IPS-18a (cell line): ENCODE measurements around the gene CETP.
"Not testable (repeated sequence)": the region's sequence is repeated elsewhere in the genome, so short reads cannot be mapped to it uniquely, and the experiment has no call there.

ENCODE experiments used
- H3K27ac ChIP-seq: one replicate; pipeline ENCODE4 v1.5.1; 2013; ENCODE audit warnings: low read length
- H3K27me3 ChIP-seq: one replicate; pipeline ENCODE4 v1.6.1; 2013; ENCODE audit warnings: mild to moderate bottlenecking, low read length; ENCODE audit not compliant: control insufficient read depth, insufficient read depth
- H3K36me3 ChIP-seq: one replicate; pipeline ENCODE4 v1.6.1; 2013; ENCODE audit warnings: low read depth, low read length; ENCODE audit not compliant: control insufficient read depth
- H3K4me1 ChIP-seq: one replicate; pipeline ENCODE4 v1.6.1; 2013; ENCODE audit warnings: low read depth, low read length; ENCODE audit not compliant: control insufficient read depth
- H3K4me3 ChIP-seq: one replicate; pipeline ENCODE4 v1.5.1; 2013; ENCODE audit warnings: low read length
- H3K9ac ChIP-seq: one replicate; pipeline ENCODE4 v1.6.1; 2013; ENCODE audit warnings: mild to moderate bottlenecking, low read length, moderate library complexity
- H3K9me3 ChIP-seq: one replicate; pipeline ENCODE4 v1.6.1; 2013; ENCODE audit warnings: low read depth, low read length; ENCODE audit not compliant: control insufficient read depth

Gene CETP

DNA sequence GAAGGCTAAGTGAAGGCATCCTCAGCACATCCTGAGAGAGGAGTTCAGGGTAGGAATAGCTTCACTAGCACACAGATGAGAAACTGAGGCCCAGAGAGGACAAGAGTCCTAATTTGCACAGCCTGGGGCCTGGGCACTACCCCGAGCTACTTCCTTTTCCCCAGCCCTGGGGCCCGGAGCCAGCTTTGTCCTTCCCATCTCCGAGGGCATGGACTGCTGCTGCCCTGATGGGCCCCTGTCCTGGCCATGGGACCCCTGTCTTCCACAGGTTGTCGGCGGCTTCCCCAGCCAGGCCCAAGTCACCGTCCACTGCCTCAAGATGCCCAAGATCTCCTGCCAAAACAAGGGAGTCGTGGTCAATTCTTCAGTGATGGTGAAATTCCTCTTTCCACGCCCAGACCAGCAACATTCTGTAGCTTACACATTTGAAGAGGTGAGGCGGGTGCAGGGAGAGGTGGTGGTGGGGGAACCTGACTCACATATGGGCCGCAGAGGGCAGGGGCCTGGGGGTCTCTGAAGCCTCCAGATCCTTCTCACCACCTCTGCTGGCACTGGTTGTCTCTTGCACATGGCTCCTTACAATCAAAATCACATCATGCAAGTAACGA, 16.2 kb downstream of the CETP start:
- Histone ChIP-seq H3K4me3 (no peak overlapping the region), H3K27me3 (no peaks in the 10 kb centered on the region), H3K9me3 (no peaks in the 10 kb centered on the region), H3K4me1 (no peaks in the 10 kb centered on the region), H3K9ac (no peak overlapping the region), H3K36me3 (no peaks in the 10 kb centered on the region), H3K27ac (no peak overlapping the region)

DNA sequence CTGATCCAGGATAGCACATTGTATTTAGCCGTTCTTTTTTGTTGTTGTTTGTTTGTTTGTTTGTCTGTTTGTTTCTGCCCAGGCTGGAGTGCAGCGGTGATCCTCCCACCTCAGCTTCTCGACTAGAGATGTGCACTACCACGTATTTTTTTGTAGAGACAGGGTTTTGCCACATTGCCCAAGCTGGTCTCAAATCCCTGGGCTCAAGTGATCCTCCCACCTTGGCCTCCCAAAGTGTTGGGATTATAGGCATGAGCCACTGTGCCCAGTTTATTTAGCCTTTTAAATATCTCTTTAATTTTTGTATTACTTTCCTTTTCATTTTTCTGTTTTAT, 18.4 kb downstream of the CETP start:
- Histone ChIP-seq H3K9me3 (no peaks in the 10 kb centered on the region), H3K36me3 (no peaks in the 10 kb centered on the region), H3K27me3 (no peaks in the 10 kb centered on the region), H3K9ac (no peak overlapping the region), H3K4me3 (no peak overlapping the region), H3K27ac (no peak overlapping the region), H3K4me1 (peaks cover 4% of the 10 kb centered on the region)

DNA sequence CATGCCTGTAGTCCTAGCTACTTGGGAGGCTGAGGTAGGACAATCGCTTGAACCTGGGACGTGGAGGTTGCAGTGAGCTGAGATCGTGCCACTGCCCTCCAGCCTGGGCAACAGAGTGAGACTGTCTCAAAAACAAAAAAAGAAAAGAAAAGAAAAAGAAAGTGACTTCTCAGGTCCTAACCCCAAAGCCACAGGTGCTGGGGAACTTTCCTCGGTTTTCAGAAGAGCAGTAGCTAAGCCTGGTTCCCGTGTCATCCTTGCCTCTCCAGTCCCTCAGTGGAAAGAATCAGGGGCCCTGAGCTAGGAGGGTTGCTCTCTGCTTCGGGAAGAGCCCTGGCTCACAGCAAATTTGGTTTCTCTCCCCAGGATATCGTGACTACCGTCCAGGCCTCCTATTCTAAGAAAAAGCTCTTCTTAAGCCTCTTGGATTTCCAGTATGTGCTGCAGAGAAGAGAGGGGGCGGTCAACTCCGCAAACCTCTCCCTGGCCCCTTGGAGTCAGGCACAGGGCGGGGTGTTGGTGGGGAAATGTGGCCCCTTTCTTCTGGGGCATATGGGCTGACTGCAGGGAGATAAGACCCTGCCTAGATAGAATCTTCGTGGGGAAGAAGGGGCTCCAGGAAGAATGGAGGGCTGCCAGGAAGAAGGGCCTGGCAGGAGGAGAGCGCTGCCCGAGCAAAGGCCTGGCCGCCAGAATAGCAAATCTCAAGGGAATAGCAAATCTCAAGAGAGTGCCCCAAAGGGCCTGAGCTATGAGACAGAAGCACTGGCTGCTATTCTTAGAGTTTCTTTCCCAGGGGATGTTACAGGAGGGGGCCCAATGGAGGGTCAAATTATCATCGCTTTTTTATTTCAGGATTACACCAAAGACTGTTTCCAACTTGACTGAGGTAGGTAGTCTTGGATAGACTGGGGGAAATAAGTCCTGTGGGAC, 19.3 kb downstream of the CETP start:
- Histone ChIP-seq H3K27ac (no peak overlapping the region), H3K9ac (no peak overlapping the region)

DNA sequence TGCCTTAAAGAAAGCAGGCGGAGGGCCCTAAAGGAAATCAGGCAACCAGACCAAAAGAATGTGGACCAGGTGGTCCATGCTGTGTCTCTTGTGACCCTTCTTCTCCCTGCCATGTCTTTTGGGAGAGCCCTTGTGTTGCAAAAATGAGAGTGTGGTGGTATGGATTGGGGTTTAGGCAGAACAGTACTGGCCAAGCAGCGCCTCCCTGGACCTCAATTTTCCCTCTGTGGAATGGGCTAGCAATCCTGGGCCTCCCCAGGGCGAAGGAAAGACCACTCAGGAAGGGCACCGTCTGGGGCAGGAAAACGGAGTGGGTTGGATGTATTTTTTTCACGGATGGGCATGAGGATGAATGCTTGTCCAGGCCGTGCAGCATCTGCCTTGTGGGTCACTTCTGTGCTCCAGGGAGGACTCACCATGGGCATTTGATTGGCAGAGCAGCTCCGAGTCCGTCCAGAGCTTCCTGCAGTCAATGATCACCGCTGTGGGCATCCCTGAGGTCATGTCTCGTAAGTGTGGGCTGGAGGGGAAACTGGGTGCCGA, 20.1 kb downstream of the CETP start:
- no peak overlapping the region for H3K9ac ChIP-seq
- no peak overlapping the region for H3K27ac ChIP-seq
- no peaks in the 10 kb centered on the region for H3K9me3 ChIP-seq
- peaks cover 4% of the 10 kb centered on the region for H3K4me1 ChIP-seq
- no peak overlapping the region for H3K4me3 ChIP-seq
- no peaks in the 10 kb centered on the region for H3K36me3 ChIP-seq
- H3K27me3 ChIP-seq, result no peaks in the 10 kb centered on the region

More for the DNA sequence above, 19.3 kb downstream of the CETP start:
- H3K36me3 ChIP-seq, result no peaks in the 10 kb centered on the region
- no peaks in the 10 kb centered on the region for H3K9me3 ChIP-seq
- peaks cover 4% of the 10 kb centered on the region for H3K4me1 ChIP-seq
- no peaks in the 10 kb centered on the region for H3K27me3 ChIP-seq
- no peak overlapping the region for H3K4me3 ChIP-seq

DNA sequence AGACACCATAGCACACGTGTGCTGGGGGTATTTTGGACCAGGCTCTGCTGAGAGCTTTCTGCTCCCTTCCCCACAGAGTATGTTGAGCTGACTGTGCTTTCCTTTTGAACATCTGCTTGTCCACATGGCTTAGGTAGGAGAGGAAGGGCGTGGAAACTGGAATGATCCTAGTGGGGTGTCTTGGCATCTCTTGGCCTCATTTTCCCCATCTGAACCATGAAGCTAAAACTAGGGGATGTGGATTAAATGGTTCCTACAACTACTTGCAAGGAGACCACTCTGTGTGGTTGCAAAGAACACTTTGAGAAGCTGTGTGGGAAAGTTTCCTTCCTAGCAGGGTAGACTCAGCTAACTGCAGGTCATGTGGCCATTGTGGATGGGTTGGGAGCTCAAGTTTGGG, 20.9 kb downstream of the CETP start:
- H3K9ac ChIP-seq, result no peak overlapping the region
- peaks cover 4% of the 10 kb centered on the region for H3K4me1 ChIP-seq
- H3K27me3 ChIP-seq, result peaks cover under 1% of the 10 kb centered on the region
- no peak overlapping the region for H3K4me3 ChIP-seq
- no peaks in the 10 kb centered on the region for H3K36me3 ChIP-seq
- H3K27ac ChIP-seq, result no peak overlapping the region
- no peaks in the 10 kb centered on the region for H3K9me3 ChIP-seq

DNA sequence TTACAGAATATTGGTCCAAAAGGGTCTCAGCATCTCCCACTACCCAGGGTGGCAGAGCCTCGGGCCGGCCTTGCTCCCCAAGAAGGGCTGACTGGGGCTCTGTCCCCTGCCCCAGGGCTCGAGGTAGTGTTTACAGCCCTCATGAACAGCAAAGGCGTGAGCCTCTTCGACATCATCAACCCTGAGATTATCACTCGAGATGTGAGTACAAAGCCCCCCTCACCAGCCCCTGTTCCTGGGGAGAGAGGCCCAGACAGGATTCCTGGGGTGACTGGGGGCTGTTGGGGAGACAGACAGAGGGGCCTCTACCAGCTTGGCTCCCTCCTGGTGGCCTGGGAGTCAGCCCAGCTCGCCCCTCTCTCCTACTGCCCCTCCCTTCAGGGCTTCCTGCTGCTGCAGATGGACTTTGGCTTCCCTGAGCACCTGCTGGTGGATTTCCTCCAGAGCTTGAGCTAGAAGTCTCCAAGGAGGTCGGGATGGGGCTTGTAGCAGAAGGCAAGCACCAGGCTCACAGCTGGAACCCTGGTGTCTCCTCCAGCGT, 21.5 kb downstream of the CETP start:
- Histone ChIP-seq H3K27me3 (peaks cover 6% of the 10 kb centered on the region), H3K4me3 (no peak overlapping the region), H3K9me3 (no peaks in the 10 kb centered on the region), H3K36me3 (no peaks in the 10 kb centered on the region), H3K9ac (no peak overlapping the region), H3K4me1 (peaks cover 4% of the 10 kb centered on the region), H3K27ac (no peak overlapping the region)

DNA sequence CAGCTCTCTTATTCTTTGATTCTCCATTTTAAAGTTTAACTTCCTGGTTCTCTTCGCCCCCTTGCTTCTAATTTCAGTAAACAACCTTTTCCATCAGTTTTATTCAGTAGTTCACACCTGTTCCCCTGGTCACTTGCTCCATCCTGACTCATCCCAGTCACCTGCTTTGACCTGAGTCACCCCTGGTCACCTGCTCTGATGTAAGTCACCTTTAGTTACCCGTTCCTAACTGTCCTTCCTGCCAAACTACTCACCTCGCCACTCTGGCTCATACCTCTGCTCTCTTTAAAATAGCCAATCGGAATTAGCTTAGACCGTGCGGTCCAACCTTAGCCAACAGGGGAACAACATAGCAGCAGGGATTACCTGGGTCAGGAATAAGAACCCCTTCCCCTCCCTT, 22.9 kb downstream of the CETP start:
- no peaks in the 10 kb centered on the region for H3K9me3 ChIP-seq
- no peak overlapping the region for H3K4me3 ChIP-seq
- H3K9ac ChIP-seq, result no peak overlapping the region
- no peaks in the 10 kb centered on the region for H3K36me3 ChIP-seq
- no peak overlapping the region for H3K27ac ChIP-seq
- H3K27me3 ChIP-seq, result peaks cover 20% of the 10 kb centered on the region
- H3K4me1 ChIP-seq, result peaks cover 4% of the 10 kb centered on the region

DNA sequence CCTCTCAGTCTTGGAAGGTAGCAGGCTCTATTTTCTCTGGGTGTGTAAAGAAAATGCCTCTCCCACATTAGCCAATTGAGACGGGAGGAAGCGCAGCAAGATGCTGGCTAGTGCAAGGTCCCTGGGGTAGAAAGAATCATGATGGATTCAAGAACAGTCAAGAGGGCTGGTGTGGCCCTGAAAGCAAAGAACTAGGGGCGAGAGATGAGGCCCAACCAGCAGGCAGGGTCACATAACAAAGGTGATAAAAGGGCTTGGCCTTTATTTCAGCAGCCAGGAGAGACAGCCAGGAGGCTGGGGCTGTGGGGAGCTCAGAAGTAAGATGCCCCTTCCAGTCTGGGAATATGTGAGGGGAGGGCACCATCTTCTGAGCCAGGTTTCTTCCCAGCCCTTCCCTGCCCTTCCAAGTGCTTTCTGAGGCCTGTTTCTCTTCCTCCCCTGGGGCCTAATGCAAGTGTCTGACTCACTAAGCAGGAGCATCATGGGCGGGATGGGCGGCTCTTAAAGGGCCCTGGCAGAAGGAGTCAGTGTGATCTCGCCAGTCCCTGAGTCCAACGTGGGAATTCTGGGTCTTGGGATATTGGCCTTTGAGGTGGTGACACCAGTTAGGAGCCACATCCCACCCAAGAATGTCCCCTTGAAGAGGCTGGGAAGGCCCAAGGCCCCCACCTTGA, 23.7 kb downstream of the CETP start:
- Histone ChIP-seq H3K4me3 (no peak overlapping the region), H3K27ac (no peak overlapping the region), H3K27me3 (peaks cover 28% of the 10 kb centered on the region), H3K4me1 (peaks cover 10% of the 10 kb centered on the region), H3K36me3 (no peaks in the 10 kb centered on the region), H3K9ac (no peak overlapping the region), H3K9me3 (no peaks in the 10 kb centered on the region)

DNA sequence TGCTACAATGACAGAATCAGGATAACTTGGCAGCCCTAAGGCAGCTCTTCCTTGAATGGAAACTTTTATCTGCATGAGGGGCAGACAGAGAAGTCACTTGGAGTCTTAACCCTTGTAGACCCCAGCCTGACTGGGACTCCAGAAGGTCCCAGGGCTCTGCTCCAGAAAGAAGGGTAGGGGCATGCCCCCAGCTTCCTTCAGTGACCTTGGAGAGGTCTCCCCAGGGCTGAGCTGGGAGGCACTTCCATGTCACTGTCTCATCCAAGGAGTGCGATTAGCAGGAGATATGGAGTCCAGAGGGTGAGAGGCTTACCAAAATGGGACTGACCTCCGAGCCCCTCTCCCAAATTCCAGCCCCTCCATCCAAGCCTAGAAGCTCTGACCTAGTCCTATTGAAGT, 24.2 kb downstream of the CETP start:
- Histone ChIP-seq H3K36me3 (no peaks in the 10 kb centered on the region), H3K9ac (no peak overlapping the region), H3K27ac (no peak overlapping the region), H3K9me3 (no peaks in the 10 kb centered on the region), H3K27me3 (peaks cover 33% of the 10 kb centered on the region), H3K4me3 (no peak overlapping the region), H3K4me1 (peaks cover 10% of the 10 kb centered on the region)

DNA sequence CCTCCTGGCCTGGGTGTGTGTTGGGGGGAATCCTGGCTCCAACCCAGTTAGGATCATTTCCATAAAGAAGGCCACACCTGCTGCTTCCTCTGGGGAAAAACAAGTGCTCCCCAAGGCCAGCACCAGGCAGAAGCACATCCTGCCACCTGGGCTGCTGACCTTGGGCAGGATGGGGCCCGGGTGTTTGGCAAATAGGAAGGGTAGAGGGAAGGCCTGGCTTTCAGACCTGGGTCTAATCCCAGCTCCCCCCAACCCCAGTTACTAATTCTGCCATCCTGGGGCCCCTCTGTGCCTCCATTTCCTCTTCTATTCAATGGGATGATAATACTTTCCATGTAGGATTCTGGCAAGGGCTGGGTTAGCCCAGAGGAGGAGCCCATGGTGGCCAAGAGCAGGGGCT, 24.6 kb downstream of the CETP start:
- Histone ChIP-seq H3K36me3 (no peaks in the 10 kb centered on the region), H3K9ac (no peak overlapping the region), H3K27me3 (peaks cover 37% of the 10 kb centered on the region), H3K4me3 (no peak overlapping the region), H3K4me1 (peaks cover 10% of the 10 kb centered on the region), H3K27ac (no peak overlapping the region), H3K9me3 (no peaks in the 10 kb centered on the region)

DNA sequence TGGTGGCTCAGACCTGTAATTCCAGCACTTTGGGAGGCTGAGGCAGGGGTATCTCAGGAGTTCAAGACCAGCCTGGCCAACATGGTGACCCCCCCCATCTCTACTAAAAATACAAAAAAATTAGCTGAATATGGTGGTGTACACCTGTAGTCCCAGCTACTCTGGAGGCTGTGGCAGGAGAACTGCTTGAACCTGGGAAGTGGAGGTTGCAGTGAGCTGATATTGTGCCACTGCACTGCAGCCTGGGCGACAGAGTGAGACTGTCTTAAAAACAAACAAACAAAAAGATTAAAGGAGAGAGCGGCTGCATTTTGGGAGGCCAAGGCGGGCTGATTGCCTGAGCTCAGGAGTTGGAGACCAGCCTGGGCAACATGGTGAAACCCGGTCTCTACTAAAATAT, 25.2 kb downstream of the CETP start:
- not testable (repeated sequence) for H3K36me3 ChIP-seq, H3K9ac ChIP-seq, H3K9me3 ChIP-seq, H3K4me3 ChIP-seq, H3K27ac ChIP-seq
- Histone ChIP-seq H3K27me3 (peaks cover 37% of the 10 kb centered on the region), H3K4me1 (peaks cover 10% of the 10 kb centered on the region)
